Osteocyte (in vitro differentiated cells): Measurements from ENCODE around the gene MAP1LC3B2. TPM values are rescaled to one million over a fixed set of nuclear protein-coding genes. Genes with fewer than 3 reads are reported as not detected.

ENCODE experiments used
- DNase-seq: peaks from one replicate; pipeline ENCODE4 v3.0.0; 2021; ENCODE audit warnings: mixed read lengths; ENCODE audit not compliant: unreplicated experiment; ENCODE audit errors: extremely low spot score
- H3K27ac Mint-ChIP-seq: one replicate; pipeline ENCODE4 v1.8.0; 2021; ENCODE audit warnings: mild to moderate bottlenecking, mixed read lengths; ENCODE audit not compliant: unreplicated experiment
- H3K27me3 Mint-ChIP-seq: one replicate; pipeline ENCODE4 v1.8.0; 2021; ENCODE audit warnings: mixed read lengths; ENCODE audit not compliant: unreplicated experiment
- H3K36me3 Mint-ChIP-seq: one replicate; pipeline ENCODE4 v1.8.0; 2021; ENCODE audit warnings: mixed read lengths; ENCODE audit not compliant: unreplicated experiment
- H3K4me1 Mint-ChIP-seq: one replicate; pipeline ENCODE4 v1.8.0; 2021; ENCODE audit warnings: mixed read lengths; ENCODE audit not compliant: unreplicated experiment
- H3K4me3 Mint-ChIP-seq: one replicate; pipeline ENCODE4 v1.8.0; 2021; ENCODE audit warnings: mild to moderate bottlenecking, moderate library complexity, mixed read lengths; ENCODE audit not compliant: unreplicated experiment
- H3K9me3 Mint-ChIP-seq: one replicate; pipeline ENCODE4 v1.8.0; 2021; ENCODE audit warnings: mixed read lengths; ENCODE audit not compliant: unreplicated experiment
- CTCF ChIP-seq: fragments of 200-600 bp; sonication (generic); IDR thresholded peaks from 2 replicates; pipeline ENCODE4 v1.5.0; 2021; ENCODE audit warnings: antibody characterized with exemption, mild to moderate bottlenecking, moderate library complexity
- total RNA-seq: library from RNA; stranded (reverse); gene quantifications from 2 replicates; pipeline ENCODE4 v1.2.1, GENCODE V29; 2021

The MAP1LC3B2 gene
- total RNA-seq, 1 donor from 2014 or later, result 2.1 TPM

GRCh38 chr12:116537101-116537904, 21.9 kb upstream of the MAP1LC3B2 start:
- Mint-ChIP-seq H3K4me1 (peaks cover 63% of the 10 kb centered on the region), H3K27ac (no peak overlapping the region), H3K27me3 (no peaks in the 10 kb centered on the region), H3K4me3 (no peak overlapping the region), H3K9me3 (no peaks in the 10 kb centered on the region), H3K36me3 (no peaks in the 10 kb centered on the region)
- no peak for TF ChIP-seq CTCF
- no peak for DNase-seq

GRCh38 chr12:116538076-116538591, 21.0 kb upstream of the MAP1LC3B2 start:
- Mint-ChIP-seq H3K36me3 (no peaks in the 10 kb centered on the region), H3K4me3 (no peak overlapping the region), H3K4me1 (peaks cover 63% of the 10 kb centered on the region), H3K27ac (no peak overlapping the region), H3K27me3 (no peaks in the 10 kb centered on the region), H3K9me3 (no peaks in the 10 kb centered on the region)
- DNase-seq, result no peak
- no peak for TF ChIP-seq CTCF

GRCh38 chr12:116538682-116539305, 20.4 kb upstream of the MAP1LC3B2 start:
- peaks cover 60% of the 10 kb centered on the region for H3K4me1 Mint-ChIP-seq
- H3K9me3 Mint-ChIP-seq, result no peaks in the 10 kb centered on the region

GRCh38 chr12:116539361-116539771, 19.8 kb upstream of the MAP1LC3B2 start:
- H3K4me1 Mint-ChIP-seq, result peaks cover 58% of the 10 kb centered on the region
- peak overlapping the region; percentile 18 for H3K27ac Mint-ChIP-seq
- no peak overlapping the region for H3K4me3 Mint-ChIP-seq
- H3K36me3 Mint-ChIP-seq, result no peaks in the 10 kb centered on the region
- no peaks in the 10 kb centered on the region for H3K9me3 Mint-ChIP-seq
- DNase-seq, result no peak
- no peaks in the 10 kb centered on the region for H3K27me3 Mint-ChIP-seq
- TF ChIP-seq CTCF, result no peak

More at GRCh38 chr12:116538682-116539305, 20.4 kb upstream of the MAP1LC3B2 start:
- Mint-ChIP-seq H3K27ac (no peak overlapping the region), H3K4me3 (no peak overlapping the region), H3K36me3 (no peaks in the 10 kb centered on the region), H3K27me3 (no peaks in the 10 kb centered on the region)
- no peak for TF ChIP-seq CTCF
- no peak for DNase-seq

GRCh38 chr12:116539905-116540482, 19.2 kb upstream of the MAP1LC3B2 start:
- Mint-ChIP-seq H3K36me3 (no peaks in the 10 kb centered on the region), H3K27ac (peak overlapping the region; percentile 74), H3K9me3 (no peaks in the 10 kb centered on the region), H3K27me3 (no peaks in the 10 kb centered on the region), H3K4me3 (no peak overlapping the region), H3K4me1 (peaks cover 52% of the 10 kb centered on the region)
- no peak for TF ChIP-seq CTCF
- DNase-seq, result no peak
